A673 (cell line): Measurements from ENCODE around the gene TMEM9B.

Source experiments
- CTCF ChIP-seq: fragments of 300-800, 200-600 bp; sonication (generic); conservative IDR thresholded peaks from 2 replicates; pipeline ENCODE4 v1.5.1; 2017; ENCODE audit warnings: low read depth, mild to moderate bottlenecking, antibody characterized with exemption, low read length, moderate library complexity, mixed read lengths
- EZH2 ChIP-seq: fragments of 200-600 bp; sonication (generic); IDR thresholded peaks from 2 replicates; pipeline ENCODE4 v1.6.1; 2017; ENCODE audit warnings: borderline replicate concordance, low read depth, mild to moderate bottlenecking, mixed read lengths, antibody characterized with exemption, low read length; ENCODE audit not compliant: poor library complexity, severe bottlenecking

- no peak for TF ChIP-seq EZH2
- TF ChIP-seq CTCF = no peak
Measured at GRCh38 chr11:8926236-8926635, 38.0 kb downstream of the TMEM9B start.
